Activated naive CD8-positive, alpha-beta T cell treated with anti-CD3 and anti-CD28 coated beads for 36 hours (primary cell): ENCODE results near the gene TWSG1. TPM values are rescaled to one million over a fixed set of nuclear protein-coding genes. Genes with fewer than 3 reads are reported as not detected.
A peak's percentile ranks its signal among the peaks of the same experiment; 100 is the strongest.
"Not testable (repeated sequence)": the region's sequence is repeated elsewhere in the genome, so short reads cannot be mapped to it uniquely, and the experiment has no call there.

Source experiments
- DNase-seq: peaks from one replicate; pipeline ENCODE4 v3.0.0; 2021
- H3K27ac Mint-ChIP-seq: one replicate; pipeline ENCODE4 v1.8.0; 2022; ENCODE audit warnings: mild to moderate bottlenecking, moderate library complexity, mixed read lengths
- H3K27me3 Mint-ChIP-seq: one replicate; pipeline ENCODE4 v1.8.0; 2022; ENCODE audit warnings: mild to moderate bottlenecking, mixed read lengths
- H3K36me3 Mint-ChIP-seq: one replicate; pipeline ENCODE4 v1.8.0; 2021; ENCODE audit warnings: mild to moderate bottlenecking, mixed read lengths
- H3K4me1 Mint-ChIP-seq: one replicate; pipeline ENCODE4 v1.8.0; 2021; ENCODE audit warnings: mixed read lengths
- H3K4me3 Mint-ChIP-seq: one replicate; pipeline ENCODE4 v1.8.0; 2022; ENCODE audit warnings: mild to moderate bottlenecking, moderate library complexity, mixed read lengths
- H3K9me3 Mint-ChIP-seq: one replicate; pipeline ENCODE4 v1.8.0; 2022; ENCODE audit warnings: mixed read lengths
- total RNA-seq, 2 experiments: library from RNA; stranded (reverse); gene quantifications; one replicate each; pipeline ENCODE4 v1.2.3, GENCODE V29; 2021

TWSG1 gene
- total RNA-seq, 2 experiments from 2014 or later: 11.3 to 12.8 TPM

DNA sequence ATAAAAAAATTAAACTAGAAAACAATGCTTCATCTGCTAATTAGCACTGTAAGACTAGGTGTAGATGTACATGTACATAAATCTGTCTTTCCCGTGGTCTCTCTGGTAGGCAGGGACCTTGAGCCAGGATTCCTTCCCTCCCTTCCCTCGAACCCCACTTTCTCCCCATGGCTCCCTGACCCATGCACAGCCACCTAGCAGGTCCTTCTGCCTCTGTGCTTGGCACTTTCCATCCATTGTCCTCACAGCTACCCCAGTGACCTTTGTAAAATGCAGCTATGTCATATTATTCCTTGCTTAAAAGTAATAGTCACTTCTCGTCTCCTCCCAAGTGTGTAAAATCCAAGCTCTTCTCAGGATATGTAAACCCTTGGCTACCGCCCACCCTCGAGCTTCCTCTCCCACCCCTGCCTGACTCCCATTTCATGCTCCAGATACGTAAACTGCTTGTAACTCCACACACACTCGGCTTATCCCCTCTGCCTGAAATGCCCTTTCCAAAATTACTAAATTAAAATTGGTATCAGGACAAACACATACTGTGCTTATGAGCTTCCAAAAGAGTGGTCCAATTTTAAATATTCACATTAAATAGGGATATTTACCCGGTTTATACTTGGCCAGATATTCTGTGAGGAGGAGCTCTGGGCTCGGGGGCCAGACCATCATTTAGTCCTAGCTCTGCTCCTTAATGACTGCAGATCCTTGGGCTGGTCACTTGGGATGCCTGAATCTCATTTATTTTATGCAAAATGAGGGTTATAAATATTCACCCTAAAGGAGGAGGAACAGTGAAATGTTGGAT, 86.7 kb downstream of the TWSG1 start:
- Mint-ChIP-seq H3K4me3 (no peak overlapping the region), H3K4me1 (no peaks in the 10 kb centered on the region), H3K36me3 (no peaks in the 10 kb centered on the region), H3K9me3 (no peaks in the 10 kb centered on the region), H3K27ac (no peak overlapping the region), H3K27me3 (no peaks in the 10 kb centered on the region)
- DNase-seq: no peak

DNA sequence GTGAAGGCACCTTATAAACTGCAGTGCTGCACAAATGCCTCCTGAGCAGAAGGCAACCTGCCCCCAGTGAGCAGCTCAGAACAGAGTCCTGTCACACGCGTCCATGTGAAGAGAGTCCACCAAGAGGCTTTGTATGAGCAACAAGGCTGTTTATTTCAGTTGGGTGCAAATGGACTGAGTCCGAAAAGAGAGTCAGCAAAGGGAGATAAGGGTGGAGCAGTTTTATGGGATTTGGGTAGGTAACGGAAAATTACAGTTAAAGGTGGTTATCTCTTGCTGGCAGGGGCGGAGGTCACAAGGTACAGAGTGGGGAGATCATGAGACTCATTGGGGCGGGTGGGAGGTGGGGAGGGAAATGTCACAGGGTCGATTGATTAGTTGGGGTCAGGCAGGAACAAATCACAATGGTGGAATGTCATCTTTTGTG, 87.3 kb downstream of the TWSG1 start:
- no peaks in the 10 kb centered on the region for H3K4me1 Mint-ChIP-seq
- H3K9me3 Mint-ChIP-seq: no peaks in the 10 kb centered on the region
- H3K27me3 Mint-ChIP-seq: no peaks in the 10 kb centered on the region
- H3K36me3 Mint-ChIP-seq: no peaks in the 10 kb centered on the region
- DNase-seq: no peak
- no peak overlapping the region for H3K27ac Mint-ChIP-seq
- no peak overlapping the region for H3K4me3 Mint-ChIP-seq

DNA sequence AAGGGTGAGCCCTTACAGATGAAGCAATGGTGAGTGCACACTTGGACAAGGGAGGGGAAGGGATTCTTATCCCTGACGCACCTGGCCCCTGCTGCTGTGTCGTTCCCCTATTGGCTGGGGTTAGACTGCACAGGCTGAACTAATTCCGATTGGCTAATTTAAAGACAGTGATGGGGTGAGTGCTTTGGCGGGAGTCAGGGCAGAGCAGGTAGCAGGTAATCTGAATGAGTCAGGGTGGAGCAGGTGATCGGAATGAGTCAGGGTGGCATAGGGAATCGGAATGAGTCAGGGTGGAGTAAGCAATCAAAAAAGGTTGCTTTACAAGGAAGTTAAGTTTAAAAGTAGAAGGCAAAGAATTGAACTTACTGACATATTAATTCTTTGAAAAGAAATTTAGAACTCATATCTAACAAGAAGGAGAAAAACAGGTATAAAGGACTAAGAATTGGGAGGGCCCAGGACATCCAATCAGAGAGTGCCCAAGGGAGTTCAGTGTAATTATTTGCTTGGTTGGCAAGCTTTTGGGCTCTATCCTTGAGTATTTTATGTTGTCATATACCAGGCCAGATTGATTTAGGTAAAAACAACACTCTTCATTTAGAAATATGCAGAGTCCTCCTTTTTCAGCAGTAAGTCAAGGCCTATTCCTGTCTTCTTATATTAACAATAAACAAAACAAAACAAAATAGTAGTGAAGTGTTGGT, 88.4 kb downstream of the TWSG1 start:
- no peak overlapping the region for H3K4me3 Mint-ChIP-seq
- no peak overlapping the region for H3K27ac Mint-ChIP-seq
- no peaks in the 10 kb centered on the region for H3K9me3 Mint-ChIP-seq
- no peak for DNase-seq
- H3K4me1 Mint-ChIP-seq: no peaks in the 10 kb centered on the region
- no peaks in the 10 kb centered on the region for H3K27me3 Mint-ChIP-seq
- no peaks in the 10 kb centered on the region for H3K36me3 Mint-ChIP-seq

DNA sequence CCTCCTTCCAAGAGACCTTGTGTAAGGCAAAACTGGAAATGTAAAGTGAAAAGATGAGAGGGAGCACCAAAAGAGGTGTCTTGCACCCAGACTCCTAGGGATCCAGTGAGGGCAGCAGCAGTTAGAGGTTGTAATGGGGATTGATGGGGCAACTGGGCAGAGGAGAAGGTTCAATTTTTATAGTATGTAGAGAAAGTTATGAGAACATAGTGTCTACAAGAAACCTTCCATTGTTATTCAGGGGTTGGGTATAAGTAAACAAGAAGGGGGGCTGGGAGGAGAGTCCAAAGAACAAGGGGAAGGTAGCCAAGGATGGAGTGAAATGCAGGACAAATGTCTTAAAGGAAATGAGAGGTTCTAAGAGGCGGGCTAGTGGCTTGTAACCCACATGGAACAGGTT, 89.1 kb downstream of the TWSG1 start:
- H3K9me3 Mint-ChIP-seq, H3K4me3 Mint-ChIP-seq, DNase-seq, H3K4me1 Mint-ChIP-seq, H3K36me3 Mint-ChIP-seq, H3K27me3 Mint-ChIP-seq, H3K27ac Mint-ChIP-seq: not testable (repeated sequence)

DNA sequence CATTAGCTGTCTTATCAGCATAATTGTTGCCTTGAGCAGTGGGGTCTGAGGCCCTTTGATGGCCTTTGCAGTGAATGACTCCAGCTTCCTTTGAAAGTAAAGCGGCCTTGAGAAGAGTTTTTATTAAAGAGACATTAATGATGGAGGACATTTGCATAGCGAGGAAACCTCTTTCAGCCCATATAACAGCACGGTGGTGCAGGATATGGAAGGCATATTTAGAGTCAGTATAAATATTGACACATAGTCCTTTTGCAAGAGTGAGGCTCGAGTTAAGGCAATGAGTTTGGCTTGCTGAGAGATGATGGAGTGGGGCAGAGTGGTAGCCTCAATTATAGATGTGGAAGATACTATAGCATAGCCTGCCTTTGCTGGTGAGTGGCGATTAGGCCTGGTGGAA, 89.7 kb downstream of the TWSG1 start:
- not testable (repeated sequence) for H3K9me3 Mint-ChIP-seq, H3K27ac Mint-ChIP-seq, H3K4me3 Mint-ChIP-seq, H3K4me1 Mint-ChIP-seq, H3K36me3 Mint-ChIP-seq, H3K27me3 Mint-ChIP-seq, DNase-seq

DNA sequence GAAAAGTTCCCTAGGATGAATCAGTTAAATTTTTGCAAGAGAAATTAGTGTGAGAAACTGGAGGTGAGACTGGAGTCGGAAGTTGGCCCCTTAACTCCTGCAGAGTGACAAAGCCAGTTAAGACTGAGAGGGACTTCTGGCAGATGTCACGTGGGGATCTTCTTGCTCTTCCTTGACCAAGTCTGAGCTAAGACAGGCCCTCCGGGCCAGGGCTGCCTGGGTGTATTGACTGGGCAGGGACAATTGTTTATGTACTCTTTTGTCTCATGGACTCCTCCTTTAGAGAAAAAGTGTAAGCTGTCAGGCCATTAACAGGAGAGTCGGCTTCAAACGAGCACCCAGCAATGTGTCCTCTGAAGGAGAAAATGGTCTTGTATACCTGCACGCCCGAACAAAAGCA, 92.2 kb downstream of the TWSG1 start:
- no peak for DNase-seq
- no peaks in the 10 kb centered on the region for H3K4me1 Mint-ChIP-seq
- no peaks in the 10 kb centered on the region for H3K27me3 Mint-ChIP-seq
- H3K36me3 Mint-ChIP-seq: no peaks in the 10 kb centered on the region
- no peak overlapping the region for H3K4me3 Mint-ChIP-seq
- H3K9me3 Mint-ChIP-seq: no peaks in the 10 kb centered on the region
- H3K27ac Mint-ChIP-seq: no peak overlapping the region

DNA sequence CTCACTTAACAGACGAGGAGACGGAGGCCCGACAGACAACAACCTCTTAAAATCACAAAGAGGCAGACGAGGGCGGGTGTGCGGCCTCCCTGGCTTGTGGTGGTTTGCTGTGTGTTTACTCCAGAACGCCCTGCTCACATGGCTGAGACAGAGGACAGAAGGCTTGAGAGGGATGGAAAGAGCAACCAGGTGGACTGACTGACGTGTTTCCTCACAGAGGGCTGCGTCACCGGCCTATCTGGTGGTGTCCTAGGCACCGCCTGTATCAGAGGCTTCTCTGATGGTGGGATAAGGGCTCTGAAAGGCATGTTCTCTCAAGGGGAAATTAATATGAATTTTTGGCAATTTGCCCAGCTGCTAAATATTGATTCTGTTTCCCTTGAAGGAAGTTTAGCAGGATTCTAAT, 93.7 kb downstream of the TWSG1 start:
- Mint-ChIP-seq H3K4me1 (peaks cover under 1% of the 10 kb centered on the region), H3K9me3 (no peaks in the 10 kb centered on the region), H3K36me3 (no peaks in the 10 kb centered on the region), H3K27ac (no peak overlapping the region), H3K27me3 (no peaks in the 10 kb centered on the region), H3K4me3 (no peak overlapping the region)
- DNase-seq: no peak

DNA sequence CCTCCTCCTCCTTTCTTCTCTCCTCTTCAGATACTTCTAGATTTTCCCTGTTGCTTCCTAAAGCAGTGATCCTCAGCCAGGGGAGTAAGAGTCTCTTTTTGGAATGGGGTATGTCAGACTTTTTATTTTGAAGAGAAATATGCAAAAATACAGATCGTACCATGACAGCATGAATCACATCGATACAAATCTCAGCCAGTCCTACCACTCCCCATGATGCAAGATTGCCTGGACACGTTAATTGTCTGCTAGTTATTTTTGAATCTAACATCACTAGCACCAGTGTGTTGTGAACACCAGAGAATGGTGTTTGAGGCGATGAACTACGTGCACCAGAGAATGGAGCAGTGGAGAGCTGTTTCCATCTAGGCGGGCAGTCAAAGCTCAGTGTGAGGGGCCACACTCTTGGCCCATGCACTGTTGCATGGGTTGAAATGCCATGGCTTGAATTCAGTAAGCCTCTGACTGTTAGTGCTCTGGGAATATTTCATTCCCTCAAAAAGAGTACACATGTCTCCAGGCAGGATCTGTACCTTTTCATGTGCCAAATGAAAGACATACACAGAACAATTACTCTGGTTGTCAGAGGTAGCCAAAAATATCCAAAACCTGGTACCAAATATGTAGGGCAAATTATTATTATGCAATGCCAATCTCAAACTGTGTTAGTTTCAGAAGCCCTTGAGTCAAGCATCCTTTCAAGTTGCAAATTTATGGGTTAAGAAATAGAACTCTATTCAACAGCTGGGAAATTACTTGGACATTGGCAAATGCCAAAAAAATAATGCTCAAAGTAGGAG, 94.5 kb downstream of the TWSG1 start:
- Mint-ChIP-seq H3K4me3 (no peak overlapping the region), H3K36me3 (no peaks in the 10 kb centered on the region), H3K27ac (no peak overlapping the region), H3K27me3 (no peaks in the 10 kb centered on the region), H3K9me3 (no peaks in the 10 kb centered on the region), H3K4me1 (peaks cover 6% of the 10 kb centered on the region)
- no peak for DNase-seq

DNA sequence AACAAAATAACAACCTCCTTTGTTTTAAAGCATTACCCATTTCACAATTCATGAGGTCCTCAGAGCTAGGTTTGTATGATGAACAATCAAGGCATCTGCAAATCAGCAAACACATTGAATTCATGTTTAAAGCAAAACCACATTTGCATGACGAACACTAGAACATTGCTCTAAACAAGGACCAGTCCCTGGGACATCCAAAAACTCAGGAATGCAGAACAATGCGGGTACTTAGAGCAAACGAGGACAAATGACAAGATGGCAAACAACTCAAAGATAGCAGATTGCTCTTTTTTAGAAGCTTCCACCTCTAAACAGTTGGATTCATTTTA, 95.1 kb downstream of the TWSG1 start:
- Mint-ChIP-seq H3K4me3 (no peak overlapping the region), H3K36me3 (no peaks in the 10 kb centered on the region), H3K27me3 (no peaks in the 10 kb centered on the region), H3K27ac (no peak overlapping the region), H3K4me1 (peaks cover 6% of the 10 kb centered on the region), H3K9me3 (no peaks in the 10 kb centered on the region)
- no peak for DNase-seq

DNA sequence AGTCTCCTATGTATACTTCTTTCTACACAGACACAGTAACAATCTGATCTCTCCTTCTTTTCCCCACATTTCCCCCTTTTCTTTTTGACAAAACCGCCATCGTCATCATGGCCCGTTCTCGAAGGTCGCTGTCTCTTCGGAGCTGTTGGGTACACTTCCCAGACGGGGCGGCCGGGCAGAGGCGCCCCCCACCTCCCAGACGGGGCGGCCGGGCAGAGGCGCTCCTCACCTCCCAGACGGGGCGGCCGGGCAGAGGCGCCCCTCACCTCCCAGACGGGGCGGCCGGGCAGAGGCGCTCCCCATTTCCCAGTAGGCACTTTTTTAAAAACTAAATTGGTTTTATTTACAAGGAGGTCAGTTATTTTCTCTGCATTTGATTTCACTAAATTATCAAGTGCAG, 95.7 kb downstream of the TWSG1 start:
- H3K36me3 Mint-ChIP-seq, H3K4me3 Mint-ChIP-seq, H3K27ac Mint-ChIP-seq, DNase-seq, H3K9me3 Mint-ChIP-seq, H3K27me3 Mint-ChIP-seq, H3K4me1 Mint-ChIP-seq: not testable (repeated sequence)

DNA sequence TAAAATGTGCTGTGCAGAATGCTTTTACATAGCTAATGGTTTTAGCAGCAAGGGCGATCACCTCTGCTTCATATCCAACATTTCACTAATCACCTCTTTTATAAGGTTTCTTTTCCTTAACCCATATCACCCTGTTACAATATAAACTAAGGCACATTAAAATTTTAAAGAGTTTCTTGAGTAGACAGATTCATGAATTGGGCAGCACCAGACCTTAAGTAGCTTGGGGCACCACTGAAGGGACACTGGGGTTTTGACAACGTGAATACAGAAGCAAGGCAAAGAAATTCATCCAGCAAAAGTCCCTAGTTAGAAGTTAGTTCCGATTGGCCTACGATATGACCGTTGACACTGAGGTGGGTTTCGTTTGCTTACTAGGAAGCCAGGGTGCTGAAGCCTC, 96.7 kb downstream of the TWSG1 start:
- H3K9me3 Mint-ChIP-seq: no peaks in the 10 kb centered on the region
- no peak for DNase-seq
- H3K27ac Mint-ChIP-seq: no peak overlapping the region
- peaks cover 6% of the 10 kb centered on the region for H3K4me1 Mint-ChIP-seq
- no peaks in the 10 kb centered on the region for H3K36me3 Mint-ChIP-seq
- H3K27me3 Mint-ChIP-seq: no peaks in the 10 kb centered on the region
- H3K4me3 Mint-ChIP-seq: no peak overlapping the region

DNA sequence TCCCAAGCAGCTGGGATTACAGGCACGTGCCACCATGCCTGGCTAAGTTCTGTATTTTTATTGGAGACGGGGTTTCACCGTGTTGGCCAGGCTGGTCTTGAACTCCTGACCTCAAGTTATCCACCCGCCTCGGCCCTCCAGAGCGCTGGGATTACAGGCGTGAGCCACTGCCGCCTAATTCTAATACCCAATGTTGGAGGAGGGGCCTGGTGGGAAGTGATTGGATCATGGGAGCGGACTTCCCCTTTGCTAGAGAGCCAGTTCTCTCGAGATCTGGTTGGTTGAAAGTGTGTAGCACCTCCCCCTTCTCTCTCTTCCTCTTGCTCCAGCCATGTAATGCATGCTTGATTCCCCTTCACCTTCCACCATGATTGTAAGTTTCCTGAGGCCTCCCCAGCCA, 98.5 kb downstream of the TWSG1 start:
- not testable (repeated sequence) for H3K36me3 Mint-ChIP-seq, H3K4me1 Mint-ChIP-seq, H3K9me3 Mint-ChIP-seq, DNase-seq, H3K27ac Mint-ChIP-seq, H3K4me3 Mint-ChIP-seq, H3K27me3 Mint-ChIP-seq

DNA sequence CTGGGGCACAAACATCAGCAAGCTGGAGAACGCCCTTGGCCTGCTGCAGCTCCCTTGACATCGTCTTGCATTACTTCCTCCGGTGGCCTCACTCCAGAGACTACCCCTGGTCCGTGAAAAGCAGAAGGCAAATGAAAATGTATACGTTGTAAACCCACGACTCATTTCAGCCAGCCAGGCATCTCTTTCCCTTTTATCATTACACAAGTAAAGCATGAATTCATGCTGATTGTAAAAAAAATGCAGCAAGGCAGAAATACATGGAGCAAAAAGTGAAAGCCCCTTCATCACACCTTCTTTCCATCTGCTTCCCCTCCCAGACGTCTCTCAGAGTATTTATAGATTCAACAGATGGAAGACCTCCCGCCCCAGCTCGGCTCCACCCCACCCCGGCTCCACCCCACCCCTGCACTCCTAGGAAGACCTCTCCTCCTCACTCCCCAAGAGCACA, 99.1 kb downstream of the TWSG1 start:
- Mint-ChIP-seq H3K36me3 (no peaks in the 10 kb centered on the region), H3K9me3 (no peaks in the 10 kb centered on the region), H3K27me3 (no peaks in the 10 kb centered on the region), H3K4me1 (peaks cover 6% of the 10 kb centered on the region), H3K4me3 (peak overlapping the region; percentile 22), H3K27ac (no peak overlapping the region)
- no peak for DNase-seq

DNA sequence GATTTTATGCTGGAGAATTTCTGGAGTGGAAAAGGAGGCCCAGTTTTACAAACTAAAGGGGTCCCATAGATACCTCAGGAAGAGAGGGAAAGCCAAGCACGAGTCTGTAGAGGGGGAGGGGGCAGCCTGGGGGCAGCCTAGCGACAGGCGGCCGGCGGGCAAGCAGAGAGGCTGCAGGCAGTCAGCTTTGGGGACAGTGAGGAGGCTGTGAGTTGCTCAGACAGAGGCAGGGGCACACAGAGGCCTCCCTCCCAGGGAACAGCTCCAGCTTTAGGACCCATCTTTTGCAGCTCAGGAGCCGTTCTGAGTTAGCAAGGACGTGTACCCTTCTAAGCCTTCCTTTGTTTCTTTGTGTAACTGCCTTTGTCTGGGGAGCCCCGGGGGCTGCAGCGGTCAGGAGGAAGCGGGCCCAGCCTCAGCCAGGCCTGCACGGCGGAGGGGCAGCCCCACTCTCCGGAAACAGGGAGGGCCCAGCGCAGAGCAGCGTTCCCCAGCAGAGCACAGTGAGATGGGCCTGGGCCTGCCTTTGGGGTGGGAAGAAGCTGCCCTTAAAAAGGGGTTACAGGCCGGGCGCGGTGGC, 99.6 kb downstream of the TWSG1 start:
- H3K4me3 Mint-ChIP-seq: peak overlapping the region; percentile 18
- peaks cover 6% of the 10 kb centered on the region for H3K4me1 Mint-ChIP-seq
- no peaks in the 10 kb centered on the region for H3K9me3 Mint-ChIP-seq
- DNase-seq: peak; percentile 13
- H3K27ac Mint-ChIP-seq: no peak overlapping the region
- no peaks in the 10 kb centered on the region for H3K27me3 Mint-ChIP-seq
- H3K36me3 Mint-ChIP-seq: no peaks in the 10 kb centered on the region

DNA sequence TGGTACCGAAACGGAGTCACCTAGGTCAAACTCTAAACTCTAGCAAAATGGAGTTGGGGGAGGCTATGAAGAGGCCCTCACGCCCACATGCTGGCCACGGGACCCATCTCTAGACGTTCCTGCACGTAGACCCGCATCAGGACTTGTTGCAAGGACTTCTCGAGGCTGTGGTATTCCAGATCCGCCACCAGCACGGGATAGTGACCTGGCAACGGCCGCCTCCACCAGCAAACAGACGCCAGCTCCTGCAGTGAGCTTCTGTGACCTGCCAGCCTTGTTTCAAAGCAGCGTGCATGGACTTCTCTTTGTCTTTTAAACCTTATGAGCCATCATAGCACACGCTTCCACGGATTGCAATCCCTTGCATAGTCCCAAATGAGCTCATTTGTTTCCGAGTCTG, 100.5 kb downstream of the TWSG1 start:
- H3K9me3 Mint-ChIP-seq: no peaks in the 10 kb centered on the region
- no peaks in the 10 kb centered on the region for H3K27me3 Mint-ChIP-seq
- H3K36me3 Mint-ChIP-seq: no peaks in the 10 kb centered on the region
- no peak for DNase-seq
- H3K4me1 Mint-ChIP-seq: peaks cover 6% of the 10 kb centered on the region
- H3K27ac Mint-ChIP-seq: no peak overlapping the region
- no peak overlapping the region for H3K4me3 Mint-ChIP-seq
